GM19372 (cell line): ENCODE results near the gene HAS3.
A peak's percentile ranks its signal among the peaks of the same experiment; 100 is the strongest.
"Not testable (repeated sequence)": the region's sequence is repeated elsewhere in the genome, so short reads cannot be mapped to it uniquely, and the experiment has no call there.

Source experiments
- ATAC-seq: cut with Tn5 transposase; IDR thresholded peaks from one replicate; pipeline ENCODE4 v1.9.1; 2021; ENCODE audit warnings: mild to moderate bottlenecking, low read depth, moderate library complexity; ENCODE audit not compliant: unreplicated experiment

The HAS3 gene

GRCh38 chr16:69114976-69115355 lies 9.5 kb downstream of the HAS3 start:
- ATAC-seq, result no peak

- ATAC-seq, result no peak
These were observed 9.9 kb downstream of the HAS3 start for GRCh38 chr16:69115361-69115760.

- ATAC-seq, result no peak
These were observed 10.4 kb downstream of the HAS3 start for GRCh38 chr16:69115837-69116236.

GRCh38 chr16:69116256-69116875 lies 10.9 kb downstream of the HAS3 start:
- ATAC-seq, result no peak

GRCh38 chr16:69116906-69117305 lies 11.5 kb downstream of the HAS3 start:
- no peak for ATAC-seq

GRCh38 chr16:69118468-69118867 lies 13.0 kb downstream of the HAS3 start:
- ATAC-seq, result no peak

GRCh38 chr16:69118994-69119393 lies 13.5 kb downstream of the HAS3 start:
- no peak for ATAC-seq

- no peak for ATAC-seq
These were observed 14.1 kb downstream of the HAS3 start for GRCh38 chr16:69119536-69119935.

- no peak for ATAC-seq
These were observed 14.7 kb downstream of the HAS3 start for GRCh38 chr16:69120096-69120664.

- ATAC-seq, result no peak
These were observed 18.5 kb downstream of the HAS3 start for GRCh38 chr16:69123910-69124309.

GRCh38 chr16:69124406-69124805 lies 19.0 kb downstream of the HAS3 start:
- not testable (repeated sequence) for ATAC-seq

- not testable (repeated sequence) for ATAC-seq
These were observed 19.5 kb downstream of the HAS3 start for GRCh38 chr16:69124961-69125360.

- no peak for ATAC-seq
These were observed 20.8 kb downstream of the HAS3 start for GRCh38 chr16:69126221-69126620.

GRCh38 chr16:69126801-69127200 lies 21.3 kb downstream of the HAS3 start:
- ATAC-seq, result not testable (repeated sequence)

- ATAC-seq, result no peak
These were observed 22.6 kb downstream of the HAS3 start for GRCh38 chr16:69127966-69128510.

GRCh38 chr16:69130461-69130860 lies 25.0 kb downstream of the HAS3 start:
- ATAC-seq, result no peak

- ATAC-seq, result no peak
These were observed 25.9 kb downstream of the HAS3 start for GRCh38 chr16:69131167-69131838.

GRCh38 chr16:69131839-69132423 lies 26.5 kb downstream of the HAS3 start:
- ATAC-seq, result peak; percentile 45

- ATAC-seq, result peak; percentile 91
These were observed 27.2 kb downstream of the HAS3 start, which contains the start of the genes CHTF8 and UTP4 for GRCh38 chr16:69132424-69133252. CHTF8 (minus strand) TSS chr16:69132588; CDS start chr16:69121458, 11,130 bp downstream. UTP4 (plus strand) TSS chr16:69132649; CDS start chr16:69133460, 811 bp downstream.

GRCh38 chr16:69133373-69133954 lies 28.0 kb downstream of the HAS3 start:
- no peak for ATAC-seq
